T-helper 1 cell treated with Interleukin-12 subunit alpha and Interleukin-12 subunit beta and Interleukin-4 antibody, amounts not matched to agents 30 ng/mL and 1 ng/mL, for 36 hours (primary cell): ENCODE results near the gene AKR1A1. TPM values are rescaled to one million over a fixed set of nuclear protein-coding genes. Genes with fewer than 3 reads are reported as not detected.

Experiments
- intact Hi-C: fragments of 100-400 bp; cut with micrococcal nuclease; formaldehyde crosslinking; loops from one replicate; pipeline ENCODE4 v1.15.1; 2024
- total RNA-seq: library from RNA; stranded (reverse); gene quantifications from 2 replicates; pipeline ENCODE4 v1.2.3, GENCODE V29; 2022

The AKR1A1 gene
- total RNA-seq, 1 donor from 2014 or later, result 177 TPM

GRCh38 chr1:45608175-45609156 is 57.8 kb downstream of the AKR1A1 start:
- intact Hi-C loops, result no loop called here

- intact Hi-C loops, result no loop called here
Measured at GRCh38 chr1:45610589-45611226, 60.1 kb downstream of the AKR1A1 start.

DNA sequence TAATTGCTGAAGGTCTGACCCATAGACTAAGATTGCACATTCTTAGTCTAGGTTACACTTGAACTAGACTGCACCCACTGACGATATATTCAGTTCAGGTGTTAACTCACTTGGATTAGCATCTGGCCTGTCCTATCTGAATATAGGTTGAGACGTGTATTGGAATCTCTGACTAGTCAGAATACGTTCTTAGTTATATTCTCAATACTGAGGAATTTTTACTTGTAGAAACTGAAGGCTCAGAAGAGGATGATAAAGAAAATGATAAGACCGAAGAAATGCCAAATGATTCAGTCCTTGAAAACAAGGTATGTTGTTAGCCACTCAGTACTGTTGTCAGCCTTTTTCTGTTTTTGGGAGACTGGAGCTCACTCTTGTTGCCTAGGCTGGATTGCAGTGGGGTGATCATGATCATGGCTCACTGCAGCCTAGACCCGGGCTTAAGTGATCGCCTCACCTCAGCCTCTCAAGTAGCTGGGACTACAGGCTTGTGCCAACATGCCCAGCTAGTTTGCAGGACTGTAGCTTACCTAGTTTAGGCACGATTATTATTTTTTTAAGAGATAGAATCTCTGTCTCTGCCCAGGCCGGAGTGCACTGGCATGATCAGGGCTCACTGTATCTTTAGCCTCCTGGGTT is 62.4 kb downstream of the AKR1A1 start:
- intact Hi-C loops, result no loop called here

DNA sequence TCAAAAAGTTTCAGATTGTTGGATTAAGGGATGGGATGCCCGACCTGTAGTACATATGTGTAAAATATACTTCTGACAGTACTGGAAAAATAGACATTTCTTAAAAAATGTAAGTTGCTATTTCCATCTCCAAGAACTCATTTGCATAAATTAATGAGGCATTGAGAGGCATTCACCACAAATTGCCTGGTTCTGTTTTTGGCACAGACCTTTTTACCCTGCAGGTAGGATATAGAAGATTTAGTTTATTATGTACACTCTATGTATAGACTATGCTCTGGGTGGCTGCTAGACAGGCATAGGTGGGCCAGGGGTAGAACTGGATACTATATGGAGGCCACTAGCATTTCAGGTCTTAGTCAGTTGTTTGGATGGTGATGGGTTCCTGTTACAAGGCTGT is 65.3 kb downstream of the AKR1A1 start:
- intact Hi-C loops, result no loop called here

GRCh38 chr1:45617618-45618017 is 67.0 kb downstream of the AKR1A1 start:
- intact Hi-C loops, result no loop called here

GRCh38 chr1:45619149-45619921 is 68.7 kb downstream of the AKR1A1 start:
- intact Hi-C loops, result no loop called here

Other genes starting within 250 kb of the AKR1A1 start
- gene HPDL, start 223.9 kb upstream of the AKR1A1 start, total RNA-seq, result 4.5 and 5.1 TPM in 2 replicates
- 25.2 and 25.8 TPM in 2 replicates for gene TOE1, start 210.7 kb upstream of the AKR1A1 start, total RNA-seq
- gene MUTYH, start 210.4 kb upstream of the AKR1A1 start, total RNA-seq, result 45.4 and 54.8 TPM in 2 replicates
- 2.8 and 3.2 TPM in 2 replicates for gene TESK2, start 59.7 kb upstream of the AKR1A1 start, total RNA-seq
- gene CCDC163, start 50.8 kb upstream of the AKR1A1 start, total RNA-seq, result 3.1 and 3.7 TPM in 2 replicates
- gene MMACHC, start 50.5 kb upstream of the AKR1A1 start, total RNA-seq, result 5.7 and 5.8 TPM in 2 replicates
- 397 and 414 TPM in 2 replicates for gene PRDX1, start 28.9 kb upstream of the AKR1A1 start, total RNA-seq
- gene NASP, start 33.2 kb downstream of the AKR1A1 start, total RNA-seq, result 160 and 170 TPM in 2 replicates
- gene CCDC17, start 73.2 kb downstream of the AKR1A1 start, total RNA-seq, result 4.7 and 5.3 TPM in 2 replicates
- 116 and 117 TPM in 2 replicates for gene GPBP1L1, start 135.7 kb downstream of the AKR1A1 start, total RNA-seq
- 22.4 TPM in 2 replicates for gene TMEM69, start 137.4 kb downstream of the AKR1A1 start, total RNA-seq
- 12.5 and 14.0 TPM in 2 replicates for gene IPP, start 199.8 kb downstream of the AKR1A1 start, total RNA-seq